ENCODE data around the gene CCDC85C. TPM values are rescaled to one million over a fixed set of nuclear protein-coding genes. Genes with fewer than 3 reads are reported as not detected.
A peak's percentile ranks its signal among the peaks of the same experiment; 100 is the strongest.

The CCDC85C gene
- total RNA-seq, 1 donor from 2014 or later, result 82.2 TPM

DNA sequence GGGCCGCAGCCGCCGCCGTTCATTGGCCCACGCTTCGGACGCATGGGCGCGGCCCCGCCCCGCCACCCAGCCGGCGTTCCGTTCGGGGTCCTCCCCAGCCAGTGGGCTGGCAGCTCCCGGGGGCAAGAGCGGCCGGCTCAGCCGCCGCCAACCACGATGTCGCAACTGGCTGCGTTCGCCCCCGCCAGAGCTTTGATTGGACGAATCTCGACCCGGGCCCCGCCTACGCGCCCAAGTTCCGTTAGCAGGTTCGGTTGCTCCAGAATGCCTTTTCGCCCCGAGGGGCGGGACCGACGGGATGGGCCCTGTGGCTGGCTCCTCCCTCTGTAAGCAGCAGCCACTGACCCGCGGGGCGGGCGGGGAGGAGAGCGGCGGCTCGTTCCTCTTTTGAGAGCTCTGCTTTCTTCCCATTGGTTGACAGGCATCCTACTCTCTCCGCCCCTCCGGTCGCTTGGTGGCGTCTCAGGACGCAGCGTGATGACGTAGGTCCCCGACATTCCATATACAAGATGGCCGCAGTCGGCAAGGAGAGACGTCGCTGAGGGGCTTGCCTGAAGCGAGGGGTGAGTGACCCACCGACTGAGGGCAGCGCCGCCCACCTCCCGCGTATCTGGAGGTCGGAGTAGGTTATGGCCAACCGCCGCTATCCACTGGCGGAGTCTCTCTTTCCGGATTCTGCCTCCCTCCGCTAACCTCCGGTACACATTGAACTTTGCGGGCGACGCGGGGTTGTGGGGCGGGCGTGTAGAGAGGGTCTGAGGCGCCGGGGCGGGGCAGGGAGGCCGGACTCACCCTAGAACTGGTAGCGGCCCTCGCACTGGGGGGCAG, 122.9 kb downstream of the CCDC85C start, which contains the start of gene CCNK:
TSS of gene CCNK (plus strand) at position 493 of the 828 bp plus-strand sequence. CDS start 11,269 bp downstream, outside the sequence.
- Mint-ChIP-seq H3K36me3 (no peaks in the 10 kb centered on the region), H3K27ac (peak within 1 kb of the TSS; percentile 100), H3K27me3 (ENCODE audit: low read depth) (no peaks in the 10 kb centered on the region), H3K4me1 (peaks cover 44% of the 10 kb centered on the region), H3K4me3 (peak within 1 kb of the TSS; percentile 98), H3K9me3 (no peaks in the 10 kb centered on the region)
- TF ChIP-seq, protein P1, sequence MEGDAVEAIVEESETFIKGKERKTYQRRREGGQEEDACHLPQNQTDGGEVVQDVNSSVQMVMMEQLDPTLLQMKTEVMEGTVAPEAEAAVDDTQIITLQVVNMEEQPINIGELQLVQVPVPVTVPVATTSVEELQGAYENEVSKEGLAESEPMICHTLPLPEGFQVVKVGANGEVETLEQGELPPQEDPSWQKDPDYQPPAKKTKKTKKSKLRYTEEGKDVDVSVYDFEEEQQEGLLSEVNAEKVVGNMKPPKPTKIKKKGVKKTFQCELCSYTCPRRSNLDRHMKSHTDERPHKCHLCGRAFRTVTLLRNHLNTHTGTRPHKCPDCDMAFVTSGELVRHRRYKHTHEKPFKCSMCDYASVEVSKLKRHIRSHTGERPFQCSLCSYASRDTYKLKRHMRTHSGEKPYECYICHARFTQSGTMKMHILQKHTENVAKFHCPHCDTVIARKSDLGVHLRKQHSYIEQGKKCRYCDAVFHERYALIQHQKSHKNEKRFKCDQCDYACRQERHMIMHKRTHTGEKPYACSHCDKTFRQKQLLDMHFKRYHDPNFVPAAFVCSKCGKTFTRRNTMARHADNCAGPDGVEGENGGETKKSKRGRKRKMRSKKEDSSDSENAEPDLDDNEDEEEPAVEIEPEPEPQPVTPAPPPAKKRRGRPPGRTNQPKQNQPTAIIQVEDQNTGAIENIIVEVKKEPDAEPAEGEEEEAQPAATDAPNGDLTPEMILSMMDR (IDR thresholded peaks at IDR 0.05; ENCODE audit: unreplicated experiment), result no peak
- DNase-seq (ENCODE audit: low spot score in 2 of 2, unreplicated experiment in 2 of 2), result peak; percentile 100

DNA sequence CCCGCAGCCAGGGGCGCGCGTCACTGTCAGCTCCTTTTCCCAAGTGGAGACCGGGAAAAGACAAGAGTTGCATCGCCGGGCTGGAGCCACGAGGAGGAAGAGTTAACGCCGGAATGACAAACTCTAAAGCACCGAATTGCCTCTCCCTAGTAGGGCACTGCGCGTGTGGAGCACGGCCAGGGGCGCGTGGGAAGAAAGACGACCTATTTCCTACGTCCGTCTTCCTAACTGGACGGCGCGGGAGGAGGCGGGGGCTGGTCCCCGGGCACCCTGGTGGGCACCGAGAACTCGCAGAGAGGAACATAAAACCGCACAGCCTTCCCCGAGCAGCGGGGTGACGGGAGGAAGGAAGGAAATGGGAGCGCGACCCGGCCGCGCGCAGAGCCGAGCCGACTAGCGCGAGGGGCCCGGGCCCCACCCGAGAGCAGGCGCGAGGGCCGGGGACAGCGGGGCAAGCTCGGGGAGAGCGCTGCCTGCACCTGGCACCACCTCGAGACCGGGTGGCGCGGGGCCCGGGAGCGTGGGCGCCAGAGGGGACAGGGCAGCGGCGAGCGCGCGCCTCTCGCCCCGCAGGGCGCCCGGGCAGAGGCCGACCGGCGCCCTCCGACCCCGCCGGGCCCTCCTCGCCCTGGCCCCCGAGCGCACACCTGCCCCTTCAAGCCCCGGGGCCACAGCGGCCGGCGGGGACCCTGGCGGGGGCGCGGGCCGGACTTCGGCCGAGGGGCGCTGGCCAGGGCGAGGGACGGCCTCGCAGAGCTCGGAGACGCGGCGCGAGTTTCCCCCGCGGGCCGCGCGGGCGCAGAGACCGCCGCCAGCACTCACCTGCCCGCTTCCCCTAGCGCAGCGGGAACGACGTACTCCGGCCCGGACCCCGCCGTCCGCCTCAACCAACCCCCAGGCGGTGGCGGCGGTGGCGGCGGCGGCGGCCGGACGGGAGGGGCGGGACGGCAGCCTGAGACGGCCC, 123.8 kb downstream of the CCDC85C start, which contains the start of gene SETD3:
TSS of gene SETD3 (minus strand) at position 954 of the 964 bp plus-strand sequence. CDS start 15,054 bp downstream, outside the sequence.
- Mint-ChIP-seq H3K4me3 (peak within 1 kb of the TSS; percentile 98), H3K4me1 (peaks cover 49% of the 10 kb centered on the region), H3K27me3 (ENCODE audit: low read depth) (no peaks in the 10 kb centered on the region), H3K27ac (peak within 1 kb of the TSS; percentile 100), H3K36me3 (no peaks in the 10 kb centered on the region), H3K9me3 (no peaks in the 10 kb centered on the region)
- DNase-seq (ENCODE audit: low spot score in 2 of 2, unreplicated experiment in 2 of 2), result peak in 1 of 2 experiments; percentile 51
- TF ChIP-seq, protein P1 (IDR thresholded peaks at IDR 0.05; ENCODE audit: unreplicated experiment), result no peak

DNA sequence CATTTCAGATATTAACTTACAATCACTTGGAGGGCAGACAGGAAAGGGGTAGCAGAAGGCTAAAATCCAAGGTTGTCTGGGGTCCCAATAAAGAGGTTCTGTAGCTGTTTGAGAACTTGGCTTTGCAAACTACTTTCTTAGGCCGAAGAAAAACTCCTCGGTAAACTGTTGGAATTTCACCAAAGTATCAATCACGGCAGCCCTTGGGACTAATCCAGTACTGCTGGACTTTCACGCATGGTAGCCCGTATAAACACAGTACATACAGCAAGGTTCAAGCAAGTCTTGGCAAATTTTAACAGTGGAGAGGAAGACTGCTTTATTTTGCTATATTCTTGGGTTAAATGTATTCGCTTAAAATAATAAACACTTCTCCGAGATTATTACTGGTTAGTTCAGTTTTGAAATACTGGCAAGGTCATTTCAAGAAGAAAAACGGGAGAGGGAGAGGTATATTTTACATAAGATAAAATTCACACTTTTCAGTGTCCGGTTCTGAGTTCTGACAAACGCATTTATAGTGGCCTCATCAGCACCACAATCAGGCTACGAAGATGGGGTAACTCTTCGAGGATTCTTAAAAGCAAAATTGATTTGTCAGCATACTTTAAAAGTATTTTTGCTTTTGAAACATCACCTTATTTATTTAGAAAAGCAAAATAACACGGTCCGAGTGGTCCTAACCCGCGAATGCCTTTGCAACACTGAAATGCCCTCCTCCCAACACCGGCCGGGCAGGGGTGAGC, 124.7 kb downstream of the CCDC85C start:
- Mint-ChIP-seq H3K4me1 (peaks cover 49% of the 10 kb centered on the region), H3K9me3 (no peaks in the 10 kb centered on the region), H3K27ac (peak overlapping the region; percentile 95), H3K27me3 (ENCODE audit: low read depth) (no peaks in the 10 kb centered on the region), H3K36me3 (no peaks in the 10 kb centered on the region), H3K4me3 (peak overlapping the region; percentile 95)
- no peak for DNase-seq (ENCODE audit: low spot score in 2 of 2, unreplicated experiment in 2 of 2)
- TF ChIP-seq, protein P1 (IDR thresholded peaks at IDR 0.05; ENCODE audit: unreplicated experiment), result no peak

DNA sequence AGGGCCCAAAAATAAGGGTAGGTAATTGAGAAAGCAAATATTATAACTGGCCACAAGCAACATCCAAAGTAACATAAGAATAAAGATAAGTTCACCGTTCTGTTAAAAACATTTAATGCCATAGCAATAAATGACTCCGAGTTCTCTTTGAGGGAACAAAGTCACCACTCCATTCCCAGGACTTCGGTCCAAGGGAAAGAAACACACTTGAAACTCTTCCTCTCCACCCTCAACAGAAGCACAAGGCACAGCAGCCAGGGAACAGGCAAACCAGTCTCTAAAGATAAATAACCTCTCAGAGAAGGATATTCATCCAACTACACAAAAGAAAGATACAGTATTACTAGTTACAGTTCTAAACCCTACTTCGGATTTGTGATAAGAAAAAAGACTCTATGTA, 125.9 kb downstream of the CCDC85C start:
- Mint-ChIP-seq H3K9me3 (no peaks in the 10 kb centered on the region), H3K4me3 (no peak overlapping the region), H3K36me3 (no peaks in the 10 kb centered on the region), H3K27ac (no peak overlapping the region), H3K27me3 (ENCODE audit: low read depth) (no peaks in the 10 kb centered on the region), H3K4me1 (peaks cover 38% of the 10 kb centered on the region)
- TF ChIP-seq, protein P1 (IDR thresholded peaks at IDR 0.05; ENCODE audit: unreplicated experiment), result no peak
- DNase-seq (ENCODE audit: low spot score in 2 of 2, unreplicated experiment in 2 of 2), result no peak

DNA sequence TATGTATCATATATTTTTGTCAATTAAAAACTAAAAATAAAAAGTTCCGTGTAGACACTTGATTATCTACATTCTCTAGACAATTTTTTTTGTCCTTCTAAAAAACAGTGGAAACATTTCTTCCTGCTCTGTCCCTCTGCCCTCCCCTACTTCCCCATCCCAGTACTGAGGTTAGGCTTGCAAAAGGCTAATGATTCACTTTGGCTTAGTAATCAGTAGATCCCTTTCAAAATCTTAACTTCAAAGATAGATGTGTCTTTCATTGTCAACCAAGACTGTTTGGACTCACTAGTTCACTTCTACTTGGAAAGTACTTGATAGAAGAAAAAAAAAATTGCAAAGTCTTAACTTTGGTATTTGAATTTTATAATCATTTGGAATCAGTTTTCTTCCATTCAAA, 127.1 kb downstream of the CCDC85C start:
- Mint-ChIP-seq H3K27ac (no peak overlapping the region), H3K36me3 (no peaks in the 10 kb centered on the region), H3K4me1 (peaks cover 27% of the 10 kb centered on the region), H3K4me3 (no peak overlapping the region), H3K9me3 (no peaks in the 10 kb centered on the region), H3K27me3 (ENCODE audit: low read depth) (no peaks in the 10 kb centered on the region)
- TF ChIP-seq, protein P1 (IDR thresholded peaks at IDR 0.05; ENCODE audit: unreplicated experiment), result no peak
- no peak for DNase-seq (ENCODE audit: low spot score in 2 of 2, unreplicated experiment in 2 of 2)

Measured in mesothelial cell of epicardium (in vitro differentiated cells).